Measurements from ENCODE around the gene CD247.
"Not testable (repeated sequence)": the region's sequence is repeated elsewhere in the genome, so short reads cannot be mapped to it uniquely, and the experiment has no call there.

CD247 gene

GRCh38 chr1:167518331-167518700 lies at the start of gene CD247:
Gene CD247, minus strand, starts transcription at chr1:167518529. Its CDS starts 64 bp downstream, at chr1:167518465.
- in situ Hi-C loops (cut with MboI; ENCODE audit: low sequenced_read_pairs) = no loop called here

- in situ Hi-C loops (cut with MboI; ENCODE audit: low sequenced_read_pairs) = no loop called here
These were observed 49.3 kb upstream of the CD247 start for GRCh38 chr1:167567663-167568062.

GRCh38 chr1:167566766-167567165 lies 48.4 kb upstream of the CD247 start:
- in situ Hi-C loops (cut with MboI; ENCODE audit: low sequenced_read_pairs) = no loop called here

GRCh38 chr1:167565922-167566321 lies 47.6 kb upstream of the CD247 start:
- in situ Hi-C loops (cut with MboI; ENCODE audit: low sequenced_read_pairs) = no loop called here

- in situ Hi-C loops (cut with MboI; ENCODE audit: low sequenced_read_pairs) = no loop called here
These were observed 46.4 kb upstream of the CD247 start for GRCh38 chr1:167564612-167565270.

GRCh38 chr1:167563579-167564246 lies 45.4 kb upstream of the CD247 start:
- in situ Hi-C loops (cut with MboI; ENCODE audit: low sequenced_read_pairs) = no loop called here

- in situ Hi-C loops (cut with MboI; ENCODE audit: low sequenced_read_pairs) = no loop called here
These were observed 44.4 kb upstream of the CD247 start for GRCh38 chr1:167562702-167563101.

- in situ Hi-C loops (cut with MboI; ENCODE audit: low sequenced_read_pairs) = no loop called here
These were observed 43.4 kb upstream of the CD247 start for GRCh38 chr1:167561753-167562152.

GRCh38 chr1:167555971-167556714 lies 37.8 kb upstream of the CD247 start:
- in situ Hi-C loops (cut with MboI; ENCODE audit: low sequenced_read_pairs) = no loop called here

GRCh38 chr1:167555072-167555471 lies 36.7 kb upstream of the CD247 start:
- in situ Hi-C loops (cut with MboI; ENCODE audit: low sequenced_read_pairs) = not testable (repeated sequence)

- in situ Hi-C loops (cut with MboI; ENCODE audit: low sequenced_read_pairs) = no loop called here
These were observed 35.9 kb upstream of the CD247 start for GRCh38 chr1:167554028-167554779.

GRCh38 chr1:167553136-167554027 lies 35.1 kb upstream of the CD247 start, which contains the start of gene CREG1:
Gene CREG1, minus strand, starts transcription at chr1:167553762.
- in situ Hi-C loops (cut with MboI; ENCODE audit: low sequenced_read_pairs) = no loop called here

GRCh38 chr1:167551362-167551761 lies 33.0 kb upstream of the CD247 start:
- in situ Hi-C loops (cut with MboI; ENCODE audit: low sequenced_read_pairs) = no loop called here

GRCh38 chr1:167548059-167548932 lies 30.0 kb upstream of the CD247 start:
- in situ Hi-C loops (cut with MboI; ENCODE audit: low sequenced_read_pairs) = no loop called here

- in situ Hi-C loops (cut with MboI; ENCODE audit: low sequenced_read_pairs) = no loop called here
These were observed 28.6 kb upstream of the CD247 start for GRCh38 chr1:167546935-167547334.

GRCh38 chr1:167545349-167545748 lies 27.0 kb upstream of the CD247 start:
- in situ Hi-C loops (cut with MboI; ENCODE audit: low sequenced_read_pairs) = no loop called here

- in situ Hi-C loops (cut with MboI; ENCODE audit: low sequenced_read_pairs) = no loop called here
These were observed 26.2 kb upstream of the CD247 start for GRCh38 chr1:167544447-167545093.

GRCh38 chr1:167543199-167543990 lies 25.1 kb upstream of the CD247 start:
- in situ Hi-C loops (cut with MboI; ENCODE audit: low sequenced_read_pairs) = no loop called here

All from hTERT RPE-1 (cell line).